ENCODE data around the gene TRIM24.

GRCh38 chr7:138513344-138513871, 53.3 kb downstream of the TRIM24 start:
- TF ChIP-seq CTCF (IDR thresholded peaks at IDR 0.05; ENCODE audit: insufficient read depth, low read depth, low read length) (no peak), EZH2 (IDR thresholded peaks at IDR 0.05; ENCODE audit: insufficient read depth, low read length) (no peak)

Measured in astrocyte (in vitro differentiated cells and primary cell).